ENCODE measurements around the gene IMMP2L. TPM values are rescaled to one million over a fixed set of nuclear protein-coding genes. Genes with fewer than 3 reads are reported as not detected.

The IMMP2L gene
- total RNA-seq, 4 donors from 2014 or later, result 12.0 to 22.2 (median 17.5) TPM

GRCh38 chr7:111068618-111069017, 493.7 kb downstream of the IMMP2L start:
- Histone ChIP-seq H3K4me1 (peaks cover 0 to 7% (median 0%) of the 10 kb centered on the region in 4 donors), H3K27ac (replicated peaks in 1 of 4) (no peak overlapping the region), H3K9me3 (no peaks in the 10 kb centered on the region), H3K27me3 (no peaks in the 10 kb centered on the region), H3K4me3 (no peak overlapping the region), H3K36me3 (no peaks in the 10 kb centered on the region)
- TF ChIP-seq CTCF (IDR thresholded peaks at IDR 0.05), result no peak
- TF ChIP-seq POLR2AphosphoS5 (IDR thresholded peaks at IDR 0.05), result no peak
- no peak for TF ChIP-seq POLR2A (IDR thresholded peaks at IDR 0.05; ENCODE audit: low read depth)
- TF ChIP-seq EP300 (IDR thresholded peaks at IDR 0.05), result no peak
- DNase-seq (ENCODE audit: extremely low spot score), result no peak
- WGBS, result 83% methylated on average over 2 of the region's 2 CpGs
- intact Hi-C loops (cut with DNase I), result no loop called here

- peaks cover 0 to 7% (median 0%) of the 10 kb centered on the region in 4 donors for H3K4me1 ChIP-seq
- DNase-seq (ENCODE audit: extremely low spot score), result no peak
- no peak overlapping the region for H3K4me3 ChIP-seq
- no peak for TF ChIP-seq CTCF (IDR thresholded peaks at IDR 0.05)
- no peak for TF ChIP-seq POLR2A (IDR thresholded peaks at IDR 0.05; ENCODE audit: low read depth)
- TF ChIP-seq EP300 (IDR thresholded peaks at IDR 0.05), result no peak
- TF ChIP-seq POLR2AphosphoS5 (IDR thresholded peaks at IDR 0.05), result no peak
- H3K36me3 ChIP-seq, result no peaks in the 10 kb centered on the region
- H3K9me3 ChIP-seq, result no peaks in the 10 kb centered on the region
- H3K27me3 ChIP-seq, result no peaks in the 10 kb centered on the region
- intact Hi-C loops (cut with DNase I), result no loop called here
- no peak overlapping the region for H3K27ac ChIP-seq (replicated peaks in 1 of 4)
- 97% methylated on average over 2 of the region's 2 CpGs for WGBS
Measured at GRCh38 chr7:111067682-111068081, 494.6 kb downstream of the IMMP2L start.

- intact Hi-C loops (cut with DNase I), result no loop called here
- H3K36me3 ChIP-seq, result no peaks in the 10 kb centered on the region
- no peak overlapping the region for H3K4me3 ChIP-seq
- whole genome bisulfite sequencing, result 99% methylated on average over 4 of the region's 4 CpGs
- H3K9me3 ChIP-seq, result no peaks in the 10 kb centered on the region
- DNase-seq (ENCODE audit: extremely low spot score), result no peak
- peaks cover 0 to 7% (median 0%) of the 10 kb centered on the region in 4 donors for H3K4me1 ChIP-seq
- H3K27ac ChIP-seq (replicated peaks in 1 of 4), result no peak overlapping the region
- TF ChIP-seq POLR2A (IDR thresholded peaks at IDR 0.05; ENCODE audit: low read depth) (no peak), CTCF (IDR thresholded peaks at IDR 0.05) (no peak), POLR2AphosphoS5 (IDR thresholded peaks at IDR 0.05) (no peak), EP300 (IDR thresholded peaks at IDR 0.05) (no peak)
- no peaks in the 10 kb centered on the region for H3K27me3 ChIP-seq
Measured at GRCh38 chr7:111067251-111067650, 495.0 kb downstream of the IMMP2L start.

- Histone ChIP-seq H3K9me3 (no peaks in the 10 kb centered on the region), H3K27ac (replicated peaks in 1 of 4) (no peak overlapping the region), H3K36me3 (no peaks in the 10 kb centered on the region), H3K4me1 (no peaks in the 10 kb centered on the region), H3K4me3 (no peak overlapping the region), H3K27me3 (no peaks in the 10 kb centered on the region)
- TF ChIP-seq POLR2A (IDR thresholded peaks at IDR 0.05; ENCODE audit: low read depth), result no peak
- no peak for TF ChIP-seq POLR2AphosphoS5 (IDR thresholded peaks at IDR 0.05)
- TF ChIP-seq EP300 (IDR thresholded peaks at IDR 0.05), result no peak
- no peak for TF ChIP-seq CTCF (IDR thresholded peaks at IDR 0.05)
- WGBS, result 90% methylated on average over 1 of the region's 1 CpG
- no peak for DNase-seq (ENCODE audit: extremely low spot score)
- intact Hi-C loops (cut with DNase I), result no loop called here
Measured at GRCh38 chr7:111063166-111063565, 499.1 kb downstream of the IMMP2L start.

- no peak for TF ChIP-seq POLR2A (IDR thresholded peaks at IDR 0.05; ENCODE audit: low read depth)
- no peak for TF ChIP-seq CTCF (IDR thresholded peaks at IDR 0.05)
- no peak for TF ChIP-seq EP300 (IDR thresholded peaks at IDR 0.05)
- no peak for TF ChIP-seq POLR2AphosphoS5 (IDR thresholded peaks at IDR 0.05)
- H3K36me3 ChIP-seq, result no peaks in the 10 kb centered on the region
- no peak for DNase-seq (ENCODE audit: extremely low spot score)
- no peaks in the 10 kb centered on the region for H3K4me1 ChIP-seq
- H3K9me3 ChIP-seq, result no peaks in the 10 kb centered on the region
- intact Hi-C loops (cut with DNase I), result no loop called here
- no peak overlapping the region for H3K27ac ChIP-seq (replicated peaks in 1 of 4)
- H3K4me3 ChIP-seq, result no peak overlapping the region
- no peaks in the 10 kb centered on the region for H3K27me3 ChIP-seq
Measured at GRCh38 chr7:111059833-111060232, 502.5 kb downstream of the IMMP2L start.

All from esophagus muscularis mucosa (tissue), 4 donors.